Measurements from ENCODE around the gene MYL6.

GRCh38 chr12:56137853-56138571 lies 20.1 kb upstream of the MYL6 start:
- TF ChIP-seq, protein P1, sequence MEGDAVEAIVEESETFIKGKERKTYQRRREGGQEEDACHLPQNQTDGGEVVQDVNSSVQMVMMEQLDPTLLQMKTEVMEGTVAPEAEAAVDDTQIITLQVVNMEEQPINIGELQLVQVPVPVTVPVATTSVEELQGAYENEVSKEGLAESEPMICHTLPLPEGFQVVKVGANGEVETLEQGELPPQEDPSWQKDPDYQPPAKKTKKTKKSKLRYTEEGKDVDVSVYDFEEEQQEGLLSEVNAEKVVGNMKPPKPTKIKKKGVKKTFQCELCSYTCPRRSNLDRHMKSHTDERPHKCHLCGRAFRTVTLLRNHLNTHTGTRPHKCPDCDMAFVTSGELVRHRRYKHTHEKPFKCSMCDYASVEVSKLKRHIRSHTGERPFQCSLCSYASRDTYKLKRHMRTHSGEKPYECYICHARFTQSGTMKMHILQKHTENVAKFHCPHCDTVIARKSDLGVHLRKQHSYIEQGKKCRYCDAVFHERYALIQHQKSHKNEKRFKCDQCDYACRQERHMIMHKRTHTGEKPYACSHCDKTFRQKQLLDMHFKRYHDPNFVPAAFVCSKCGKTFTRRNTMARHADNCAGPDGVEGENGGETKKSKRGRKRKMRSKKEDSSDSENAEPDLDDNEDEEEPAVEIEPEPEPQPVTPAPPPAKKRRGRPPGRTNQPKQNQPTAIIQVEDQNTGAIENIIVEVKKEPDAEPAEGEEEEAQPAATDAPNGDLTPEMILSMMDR (IDR thresholded peaks at IDR 0.05): no peak
- TF ChIP-seq POLR2A (IDR thresholded peaks at IDR 0.05) (no peak), POLR2AphosphoS5 (IDR thresholded peaks at IDR 0.05) (no peak)
